Neural cell (in vitro differentiated cells): ENCODE results near the gene NRP1. TPM values are rescaled to one million over a fixed set of nuclear protein-coding genes. Genes with fewer than 3 reads are reported as not detected.

Experiments
- H2AFZ ChIP-seq: fragments of 200-600, 300-800 bp; sonication (generic), shearing (Covaris generic); 2 replicates; pipeline ENCODE4 v1.6.0; 2014; ENCODE audit warnings: low read depth, mild to moderate bottlenecking, antibody characterized with exemption, low read length, moderate library complexity
- H3F3A ChIP-seq: fragments of 200-600 bp; shearing (Covaris generic); 2 replicates; pipeline ENCODE4 v1.6.1; 2016; ENCODE audit warnings: mild to moderate bottlenecking, moderate library complexity, mixed read lengths, antibody characterized with exemption, low read length; ENCODE audit not compliant: insufficient read depth, poor library complexity, severe bottlenecking
- H3K27ac ChIP-seq: fragments of 200-600, 300-800 bp; sonication (generic), shearing (Covaris generic); 2 replicates; pipeline ENCODE4 v1.5.1; 2014; ENCODE audit warnings: mild to moderate bottlenecking, low read length, moderate library complexity
- H3K27me3 ChIP-seq: fragments of 300-800, 200-600 bp; sonication (generic), shearing (Covaris generic); 2 replicates; pipeline ENCODE4 v1.6.0; 2014; ENCODE audit warnings: mild to moderate bottlenecking, low read depth, low read length, moderate library complexity; ENCODE audit not compliant: insufficient read depth
- H3K36me3 ChIP-seq: fragments of 300-800, 200-600 bp; sonication (generic), shearing (Covaris generic); 2 replicates; pipeline ENCODE4 v1.5.1; 2014; ENCODE audit warnings: mild to moderate bottlenecking, antibody characterized with exemption, low read length, moderate library complexity; ENCODE audit not compliant: insufficient read depth
- H3K4me2 ChIP-seq: fragments of 300-800, 200-600 bp; sonication (generic), shearing (Covaris generic); 2 replicates; pipeline ENCODE4 v1.6.0; 2014; ENCODE audit warnings: mild to moderate bottlenecking, low read length
- H3K4me3 ChIP-seq: fragments of 300-800, 200-600 bp; sonication (generic), shearing (Covaris generic); 2 replicates; pipeline ENCODE4 v1.5.1; 2014; ENCODE audit warnings: mild to moderate bottlenecking, low read length, moderate library complexity
- H3K79me2 ChIP-seq: fragments of 200-600 bp; shearing (Covaris generic); replicated peaks from 2 replicates; pipeline ENCODE4 v1.6.0; 2014; ENCODE audit warnings: mild to moderate bottlenecking, low read length, moderate library complexity; ENCODE audit not compliant: insufficient read depth
- H3K9ac ChIP-seq: fragments of 300-800, 200-600 bp; sonication (generic), shearing (Covaris generic); 2 replicates; pipeline ENCODE4 v1.6.1; 2016; ENCODE audit warnings: mild to moderate bottlenecking, low read length, mixed read lengths
- H3K9me2 ChIP-seq: fragments of 200-600 bp; shearing (Covaris generic); 2 replicates; pipeline ENCODE4 v1.6.1; 2016; ENCODE audit warnings: mild to moderate bottlenecking, low read length, mixed read lengths; ENCODE audit not compliant: insufficient read depth
- H3K9me3 ChIP-seq: fragments of 200-600, 300-800 bp; sonication (generic), shearing (Covaris generic); 2 replicates; pipeline ENCODE4 v1.6.1; 2016; ENCODE audit warnings: mild to moderate bottlenecking, mixed run types, low read length, moderate library complexity, mixed read lengths
- H4K20me1 ChIP-seq: fragments of 200-600 bp; shearing (Covaris generic); 2 replicates; pipeline ENCODE4 v1.6.1; 2016; ENCODE audit warnings: mild to moderate bottlenecking, mixed run types; ENCODE audit not compliant: insufficient read depth
- CTCF ChIP-seq: fragments of 450-650 bp; IDR thresholded peaks from 2 replicates; pipeline ENCODE4 v1.5.1; 2014; ENCODE audit warnings: antibody characterized with exemption, mild to moderate bottlenecking, moderate library complexity; ENCODE audit not compliant: poor library complexity, severe bottlenecking
- EP300 ChIP-seq: fragments of 450-650 bp; conservative IDR thresholded peaks from 2 replicates; pipeline ENCODE4 v1.6.1; 2014; ENCODE audit warnings: antibody characterized with exemption, mild to moderate bottlenecking, moderate library complexity; ENCODE audit not compliant: poor library complexity, severe bottlenecking
- EZH2 ChIP-seq: fragments of 200-600, 300-800 bp; shearing (Covaris generic), sonication (generic); IDR thresholded peaks from 2 replicates; pipeline ENCODE4 v1.6.1; 2014; ENCODE audit warnings: antibody characterized with exemption, low read length, borderline replicate concordance, mild to moderate bottlenecking; ENCODE audit not compliant: insufficient read depth, poor library complexity, severe bottlenecking
- MXI1 ChIP-seq: fragments of 450-650 bp; conservative IDR thresholded peaks from 2 replicates; pipeline ENCODE4 v1.6.1; 2014; ENCODE audit warnings: antibody characterized with exemption, mild to moderate bottlenecking; ENCODE audit not compliant: poor library complexity, severe bottlenecking
- POLR2AphosphoS5 ChIP-seq: IDR thresholded peaks from 2 replicates; pipeline ENCODE4 v1.6.1; 2012
- RAD21 ChIP-seq: fragments of 450-650 bp; conservative IDR thresholded peaks from 2 replicates; pipeline ENCODE4 v1.6.1; 2014; ENCODE audit warnings: antibody characterized with exemption, mild to moderate bottlenecking, moderate library complexity
- REST ChIP-seq: IDR thresholded peaks from 2 replicates; pipeline ENCODE4 v1.6.1; 2012; ENCODE audit warnings: borderline replicate concordance
- SMC3 ChIP-seq: fragments of 450-650 bp; conservative IDR thresholded peaks from 2 replicates; pipeline ENCODE4 v1.6.1; 2014; ENCODE audit warnings: antibody characterized with exemption, mild to moderate bottlenecking, moderate library complexity; ENCODE audit not compliant: poor library complexity
- TAF1 ChIP-seq: IDR thresholded peaks from 2 replicates; pipeline ENCODE4 v1.6.1; 2012; ENCODE audit warnings: low read depth
- polyA plus RNA-seq: library from polyadenylated mRNA; depleted of rRNA; stranded (reverse); fragments of >200 nt; gene quantifications from 2 replicates; pipeline ENCODE4 v1.2.3, GENCODE V29; 2014

Gene NRP1
- polyA plus RNA-seq, 1 donor from 2014 or later: 23.2 TPM

- Histone ChIP-seq H3K9me2 (no peaks in the 10 kb centered on the region), H4K20me1 (no peaks in the 10 kb centered on the region), H3K9me3 (no peaks in the 10 kb centered on the region), H3K4me3 (no peak overlapping the region), H2AFZ (no peak overlapping the region), H3F3A (no peaks in the 10 kb centered on the region), H3K36me3 (no peaks in the 10 kb centered on the region), H3K4me2 (no peak overlapping the region), H3K79me2 (no peaks in the 10 kb centered on the region), H3K27ac (no peak overlapping the region), H3K9ac (no peak overlapping the region), H3K27me3 (no peaks in the 10 kb centered on the region)
- no peak for TF ChIP-seq REST
- no peak for TF ChIP-seq CTCF
- TF ChIP-seq EP300: no peak
- TF ChIP-seq MXI1: no peak
- TF ChIP-seq POLR2AphosphoS5: no peak
- no peak for TF ChIP-seq SMC3
- TF ChIP-seq EZH2: no peak
- TF ChIP-seq TAF1: no peak
- TF ChIP-seq RAD21: no peak
These were observed 71.6 kb downstream of the NRP1 start for GRCh38 chr10:33262871-33263270.

DNA sequence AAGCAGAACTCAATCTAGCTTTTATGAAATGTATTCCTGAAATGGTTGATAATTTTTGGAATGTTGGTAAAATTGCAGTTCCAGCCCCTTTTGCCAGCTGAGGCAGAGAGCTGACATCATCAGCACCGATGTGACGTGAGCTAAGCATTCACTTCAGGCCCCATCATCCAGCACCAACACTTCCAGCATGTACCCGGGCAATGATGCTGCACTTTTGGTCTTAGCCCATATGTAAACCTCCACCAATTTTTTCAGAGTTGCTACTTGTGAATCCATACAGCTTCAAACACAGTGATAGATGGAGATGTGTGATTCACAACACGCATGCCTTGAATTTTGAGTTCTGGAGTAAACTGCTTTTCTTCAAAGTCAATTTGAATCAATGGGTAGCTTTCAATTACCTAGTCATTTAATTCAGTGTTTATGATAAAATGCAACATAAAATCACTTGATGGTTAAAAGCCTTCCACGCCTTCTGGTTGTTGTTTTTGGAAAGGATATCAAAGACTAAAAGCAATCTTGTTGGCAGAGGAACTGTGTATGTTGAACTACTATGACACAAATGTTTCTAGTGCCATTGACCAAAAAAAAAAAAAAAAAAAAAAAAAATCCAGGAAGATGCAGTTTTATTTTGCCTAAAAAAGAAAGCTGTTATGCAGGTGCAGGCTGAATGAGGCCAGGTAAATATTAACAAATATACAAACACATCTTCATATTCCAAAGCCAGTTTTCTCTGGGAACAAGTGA, 73.9 kb downstream of the NRP1 start:
- Histone ChIP-seq H3K4me3 (no peak overlapping the region), H3K9me3 (no peaks in the 10 kb centered on the region), H3K9me2 (no peaks in the 10 kb centered on the region), H3K27me3 (no peaks in the 10 kb centered on the region), H3K79me2 (no peaks in the 10 kb centered on the region), H3F3A (no peaks in the 10 kb centered on the region), H3K4me2 (no peak overlapping the region), H3K27ac (no peak overlapping the region), H2AFZ (no peak overlapping the region), H3K36me3 (no peaks in the 10 kb centered on the region), H4K20me1 (no peaks in the 10 kb centered on the region), H3K9ac (no peak overlapping the region)
- no peak for TF ChIP-seq EP300
- TF ChIP-seq EZH2: no peak
- TF ChIP-seq POLR2AphosphoS5: no peak
- no peak for TF ChIP-seq RAD21
- no peak for TF ChIP-seq REST
- no peak for TF ChIP-seq TAF1
- TF ChIP-seq CTCF: no peak
- TF ChIP-seq MXI1: no peak
- no peak for TF ChIP-seq SMC3
